Measurements from ENCODE around the gene PCSK4.

The PCSK4 gene

GRCh38 chr19:1529430-1529816 is 39.3 kb upstream of the PCSK4 start:
- no peaks in the 10 kb centered on the region for H3K36me3 ChIP-seq (ENCODE audit: control insufficient read depth in 2 of 2, insufficient read depth in 1 of 2, low read length in 2 of 2)
- no peak overlapping the region for H3K4me3 ChIP-seq (ENCODE audit: low read depth, low read length)
- no peaks in the 10 kb centered on the region for H3K9me3 ChIP-seq (ENCODE audit: control insufficient read depth, insufficient read depth, low read depth, low read length)
- ChIA-PET CTCF (no interaction called here), POLR2A (no interaction called here)
- no peak for TF ChIP-seq ZNF555 (tag by site-specific recombination; conservative IDR thresholded peaks at IDR 0.05)
- no peak for TF ChIP-seq ZNF398 (tag by site-specific recombination; IDR thresholded peaks at IDR 0.05)
- TF ChIP-seq ZNF341 (tag by site-specific recombination; IDR thresholded peaks at IDR 0.05; ENCODE audit: low read depth) = peak; percentile 60
- no peak for TF ChIP-seq ZNF16 (tag by site-specific recombination; IDR thresholded peaks at IDR 0.05; ENCODE audit: low read depth)
- TF ChIP-seq ZNF561 (tag by site-specific recombination; IDR thresholded peaks at IDR 0.05; ENCODE audit: borderline replicate concordance) = no peak
- no peak for TF ChIP-seq ZNF596 (tag by site-specific recombination; IDR thresholded peaks at IDR 0.05)
- no peak for TF ChIP-seq ZIC2 (tag by site-specific recombination; IDR thresholded peaks at IDR 0.05)
- no peak for TF ChIP-seq ZNF239 (tag by site-specific recombination; IDR thresholded peaks at IDR 0.05)
- no peaks in the 10 kb centered on the region for H3K4me1 ChIP-seq (ENCODE audit: control insufficient read depth, insufficient read depth, low read length)
- H3K27ac ChIP-seq (ENCODE audit: extremely low read depth, low read depth, low read length) = no peak overlapping the region

- TF ChIP-seq EGR2 (tag by site-specific recombination; IDR thresholded peaks at IDR 0.05; ENCODE audit: low read depth) (peak; percentile 79), HIC1 (tag by site-specific recombination; IDR thresholded peaks at IDR 0.05) (peak; percentile 61; the same call in 1 of the 2 replicates), ZBTB17 (tag by site-specific recombination; IDR thresholded peaks at IDR 0.05) (no peak), ZFHX2 (tag by site-specific recombination; conservative IDR thresholded peaks at IDR 0.05) (peak; percentile 86), ZEB2 (tag by site-specific recombination; IDR thresholded peaks at IDR 0.05) (peak; percentile 92), ZNF155 (tag by site-specific recombination; IDR thresholded peaks at IDR 0.05) (no peak)
- H3K27ac ChIP-seq (ENCODE audit: extremely low read depth, low read depth, low read length) = no peak overlapping the region
- ChIA-PET CTCF (no interaction called here), POLR2A (no interaction called here)
- H3K9me3 ChIP-seq (ENCODE audit: control insufficient read depth, insufficient read depth, low read depth, low read length) = no peaks in the 10 kb centered on the region
- H3K4me1 ChIP-seq (ENCODE audit: control insufficient read depth, insufficient read depth, low read length) = no peaks in the 10 kb centered on the region
- no peaks in the 10 kb centered on the region for H3K36me3 ChIP-seq (ENCODE audit: control insufficient read depth in 2 of 2, insufficient read depth in 1 of 2, low read length in 2 of 2)
- no peak overlapping the region for H3K4me3 ChIP-seq (ENCODE audit: low read depth, low read length)
These were observed 38.7 kb upstream of the PCSK4 start for GRCh38 chr19:1528596-1529429.

- no peak overlapping the region for H3K27ac ChIP-seq (ENCODE audit: extremely low read depth, low read depth, low read length)
- POLR2A ChIA-PET = no interaction called here
- peak; percentile 66; the same call in 1 of the 2 replicates for TF ChIP-seq ZEB2 (tag by site-specific recombination; IDR thresholded peaks at IDR 0.05)
- TF ChIP-seq OSR2 (tag by site-specific recombination; IDR thresholded peaks at IDR 0.05) = no peak
- no peak for TF ChIP-seq ZNF366 (tag by site-specific recombination; conservative IDR thresholded peaks at IDR 0.05)
- TF ChIP-seq ZNF629 (tag by site-specific recombination; IDR thresholded peaks at IDR 0.05) = no peak
- TF ChIP-seq ZNF266 (tag by site-specific recombination; IDR thresholded peaks at IDR 0.05; ENCODE audit: low read depth) = no peak
- 0 out of 2 replicates have a peak, but pooled peaks have one; percentile 16 for TF ChIP-seq ZNF223 (tag by site-specific recombination; IDR thresholded peaks at IDR 0.05)
- no peak for TF ChIP-seq TSHZ1 (tag by site-specific recombination; IDR thresholded peaks at IDR 0.05; ENCODE audit: borderline replicate concordance)
- no peak for TF ChIP-seq ZNF544 (tag by site-specific recombination; IDR thresholded peaks at IDR 0.05)
- peak; percentile 24; the same call in 1 of the 2 replicates for TF ChIP-seq SCRT2 (tag by site-specific recombination; IDR thresholded peaks at IDR 0.05)
- no peak for TF ChIP-seq ZNF571 (tag by site-specific recombination; IDR thresholded peaks at IDR 0.05)
- no peak for TF ChIP-seq ZIC2 (tag by site-specific recombination; IDR thresholded peaks at IDR 0.05)
- no peak for TF ChIP-seq KLF10 (tag by site-specific recombination; IDR thresholded peaks at IDR 0.05)
These were observed 37.6 kb upstream of the PCSK4 start for GRCh38 chr19:1527650-1528309.

More at GRCh38 chr19:1527650-1528309, 37.6 kb upstream of the PCSK4 start:
- CTCF ChIA-PET = no interaction called here
- Histone ChIP-seq H3K9me3 (ENCODE audit: control insufficient read depth, insufficient read depth, low read depth, low read length) (no peaks in the 10 kb centered on the region), H3K36me3 (ENCODE audit: control insufficient read depth in 2 of 2, insufficient read depth in 1 of 2, low read length in 2 of 2) (no peaks in the 10 kb centered on the region), H3K4me3 (ENCODE audit: low read depth, low read length) (no peak overlapping the region), H3K4me1 (ENCODE audit: control insufficient read depth, insufficient read depth, low read length) (no peaks in the 10 kb centered on the region)

All from HEK293 (cell line).